ENCODE data around the gene ASCL1. TPM values are rescaled to one million over a fixed set of nuclear protein-coding genes. Genes with fewer than 3 reads are reported as not detected.

The ASCL1 gene
- total RNA-seq, 1 donor, result 0.10 TPM

DNA sequence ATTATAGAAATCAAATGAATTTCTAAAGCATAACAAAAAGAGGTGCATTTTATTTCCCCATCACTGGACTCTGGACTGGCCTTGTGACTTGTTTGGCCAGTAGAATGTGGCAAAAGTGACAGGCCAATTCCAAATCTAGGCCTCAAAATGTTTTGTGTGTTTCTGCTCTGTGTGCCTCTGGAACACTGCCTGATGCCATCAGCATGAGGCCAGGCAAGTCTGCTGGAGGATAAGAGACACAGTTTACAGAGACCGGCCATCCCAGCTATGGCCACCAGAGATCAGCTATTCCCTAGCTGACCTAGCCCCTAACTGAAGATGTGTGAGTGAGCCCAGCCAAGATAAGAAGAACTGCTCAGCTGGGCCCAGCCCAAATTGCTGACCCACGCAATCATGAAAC is 32.9 kb downstream of the ASCL1 start:
- H3K27me3 ChIP-seq (ENCODE audit: insufficient read depth, low read length), result no peaks in the 10 kb centered on the region
- H3K9me3 ChIP-seq (ENCODE audit: low read depth, low read length), result no peaks in the 10 kb centered on the region
- H3K4me1 ChIP-seq (ENCODE audit: insufficient read depth, low read length), result no peaks in the 10 kb centered on the region
- H3K4me3 ChIP-seq (ENCODE audit: low read length), result no peak overlapping the region

DNA sequence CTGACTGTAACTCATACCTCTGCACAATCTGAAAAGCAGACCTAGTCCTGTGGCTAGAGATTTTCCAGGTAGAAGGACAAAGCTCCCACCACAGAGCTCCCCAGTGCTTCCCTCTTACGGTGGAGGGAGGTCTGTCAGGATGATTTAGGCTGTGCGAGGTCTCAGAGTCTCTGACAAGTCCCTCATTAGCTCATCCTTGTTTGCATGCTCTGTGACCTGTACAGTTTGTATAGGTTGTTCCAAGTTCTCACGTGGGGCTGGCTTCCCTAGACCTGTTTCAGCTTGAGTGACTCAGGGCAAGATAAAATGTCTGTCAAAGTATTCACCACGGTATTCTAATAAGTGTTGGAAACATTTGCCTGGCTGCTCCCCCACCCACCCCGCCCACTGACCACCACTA is 34.8 kb downstream of the ASCL1 start:
- no peaks in the 10 kb centered on the region for H3K4me1 ChIP-seq (ENCODE audit: insufficient read depth, low read length)
- no peak overlapping the region for H3K4me3 ChIP-seq (ENCODE audit: low read length)
- no peaks in the 10 kb centered on the region for H3K9me3 ChIP-seq (ENCODE audit: low read depth, low read length)
- no peaks in the 10 kb centered on the region for H3K27me3 ChIP-seq (ENCODE audit: insufficient read depth, low read length)

DNA sequence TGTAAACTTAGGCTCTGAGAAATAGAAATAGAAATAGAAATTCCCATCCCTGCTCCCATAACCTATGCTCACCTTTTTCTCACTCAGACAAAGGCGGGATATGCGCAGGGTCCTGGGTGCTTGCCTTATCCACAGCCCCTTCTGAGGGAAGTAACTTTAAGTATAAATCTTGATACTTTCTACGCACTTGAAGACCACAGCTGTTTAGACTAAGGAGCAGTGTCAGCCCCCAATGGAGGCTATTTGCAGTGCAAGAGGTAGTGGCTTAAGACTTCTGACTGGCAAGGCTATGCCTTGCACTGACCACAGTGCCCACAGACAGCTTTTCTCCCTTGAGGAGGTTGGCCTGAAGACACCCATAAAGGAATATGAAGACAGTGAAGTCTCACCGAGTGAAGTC is 35.2 kb downstream of the ASCL1 start:
- no peak overlapping the region for H3K4me3 ChIP-seq (ENCODE audit: low read length)
- H3K9me3 ChIP-seq (ENCODE audit: low read depth, low read length), result no peaks in the 10 kb centered on the region
- H3K4me1 ChIP-seq (ENCODE audit: insufficient read depth, low read length), result no peaks in the 10 kb centered on the region
- no peaks in the 10 kb centered on the region for H3K27me3 ChIP-seq (ENCODE audit: insufficient read depth, low read length)

DNA sequence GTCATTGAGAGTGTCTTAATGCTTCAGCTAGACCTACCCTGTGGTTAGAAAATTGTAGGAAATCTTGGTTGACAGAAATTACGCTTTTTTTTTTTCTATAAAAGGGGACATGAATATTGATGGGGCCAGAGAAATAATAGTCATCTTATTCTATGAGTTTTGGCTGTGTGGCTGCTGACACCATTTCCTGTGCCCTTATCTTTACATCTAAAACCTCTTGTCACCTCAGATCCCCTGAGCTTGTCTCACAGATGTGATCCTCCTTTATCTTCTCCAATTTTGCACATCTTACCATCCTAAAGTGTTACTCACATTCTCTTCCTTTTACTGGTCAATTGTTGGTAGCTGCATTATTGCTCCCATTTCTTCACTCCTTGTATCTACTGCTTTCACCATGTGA is 36.1 kb downstream of the ASCL1 start:
- H3K9me3 ChIP-seq (ENCODE audit: low read depth, low read length), result no peaks in the 10 kb centered on the region
- H3K4me3 ChIP-seq (ENCODE audit: low read length), result no peak overlapping the region
- H3K27me3 ChIP-seq (ENCODE audit: insufficient read depth, low read length), result no peaks in the 10 kb centered on the region
- no peaks in the 10 kb centered on the region for H3K4me1 ChIP-seq (ENCODE audit: insufficient read depth, low read length)

DNA sequence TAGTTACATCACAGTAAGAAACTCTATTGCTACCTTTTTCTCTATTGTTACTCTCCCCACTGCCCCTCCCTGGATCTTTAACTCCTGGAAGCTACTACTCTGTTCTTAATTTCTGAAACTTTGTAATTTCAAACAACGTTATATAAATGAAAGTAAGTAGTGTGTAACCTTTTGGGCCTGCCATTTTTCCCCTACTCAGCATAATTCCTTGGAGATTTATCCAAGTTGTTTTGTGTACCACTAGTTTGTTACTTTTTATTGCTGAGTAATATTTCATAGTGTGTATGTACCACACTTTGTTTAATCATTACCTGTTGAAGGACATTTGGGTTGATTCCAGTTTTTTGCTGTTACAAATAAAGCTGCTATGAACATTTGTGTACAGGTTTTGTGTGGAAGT is 37.9 kb downstream of the ASCL1 start:
- H3K4me1 ChIP-seq (ENCODE audit: insufficient read depth, low read length), result no peaks in the 10 kb centered on the region
- H3K9me3 ChIP-seq (ENCODE audit: low read depth, low read length), result no peaks in the 10 kb centered on the region
- H3K27me3 ChIP-seq (ENCODE audit: insufficient read depth, low read length), result no peaks in the 10 kb centered on the region
- no peak overlapping the region for H3K4me3 ChIP-seq (ENCODE audit: low read length)

Other genes starting within 250 kb of the ASCL1 start
- 0.10 TPM for gene PAH, start 40.4 kb upstream of the ASCL1 start, total RNA-seq

Measured in mononuclear cell (primary cell).